IMR-90 (cell line): Measurements from ENCODE around the gene NEGR1. TPM values are rescaled to one million over a fixed set of nuclear protein-coding genes. Genes with fewer than 3 reads are reported as not detected.

Source experiments
- ATAC-seq: fragments of 200-7000 bp; cut with Tn5 transposase; 2 replicates; pipeline ENCODE4 v1.9.1; 2020; ENCODE audit warnings: low read depth, mild to moderate bottlenecking, moderate library complexity
- BruUV-seq: library from RNA; stranded (reverse); fragments of 400-500 nt; replicated peaks from 2 replicates; lab custom pipeline; 2021; lab: Mats Ljungman, UMichigan
- CTCF ChIA-PET: fragments of 300-600 bp; formaldehyde crosslinking; extraction: SDS; loops from one replicate; lab custom pipeline; 2021; ENCODE audit warnings: antibody characterized with exemption; lab: Yijun Ruan, JAX
- POLR2A ChIA-PET: fragments of 300-600 bp; sonication (Branson Sonifier 250); formaldehyde crosslinking; loops from one replicate; lab custom pipeline; 2022; ENCODE audit warnings: antibody characterized with exemption; ENCODE audit not compliant: unreplicated experiment; lab: Charles Lee
- DNase-seq: peaks from one replicate; pipeline ENCODE4 v3.0.0; 2013
- H2AFZ ChIP-seq: replicated peaks from 2 replicates; pipeline ENCODE3; 2013; ENCODE audit warnings: low read length, mild to moderate bottlenecking; ENCODE audit not compliant: poor library complexity
- H2AK5ac ChIP-seq: 2 replicates; pipeline ENCODE4 v1.6.1; 2013; ENCODE audit warnings: low read depth, low read length, inconsistent platforms
- H2AK9ac ChIP-seq: replicated peaks from 2 replicates; pipeline ENCODE3; 2013; ENCODE audit warnings: mild to moderate bottlenecking, low read depth, low read length, moderate library complexity; ENCODE audit not compliant: poor library complexity
- H2BK120ac ChIP-seq: 2 replicates; pipeline ENCODE4 v1.6.1; 2013; ENCODE audit warnings: low read depth, low read length, inconsistent platforms
- H2BK15ac ChIP-seq: 3 replicates; pipeline ENCODE4 v1.6.1; 2013; ENCODE audit warnings: low read depth, low read length, inconsistent platforms
- H2BK20ac ChIP-seq: 2 replicates; pipeline ENCODE4 v1.6.1; 2013; ENCODE audit warnings: low read depth, mild to moderate bottlenecking, inconsistent platforms, low read length, moderate library complexity
- H2BK5ac ChIP-seq: 2 replicates; pipeline ENCODE4 v1.6.1; 2013; ENCODE audit warnings: mild to moderate bottlenecking, low read depth, low read length, inconsistent platforms; ENCODE audit not compliant: poor library complexity, severe bottlenecking
- H3K14ac ChIP-seq: replicated peaks from 2 replicates; pipeline ENCODE4 v1.6.1; 2013; ENCODE audit warnings: low read depth, low read length, inconsistent platforms
- H3K18ac ChIP-seq: 2 replicates; pipeline ENCODE4 v1.6.1; 2013; ENCODE audit warnings: low read depth, low read length, control low read depth
- H3K23ac ChIP-seq: 2 replicates; pipeline ENCODE4 v1.6.1; 2013; ENCODE audit warnings: low read depth, low read length, inconsistent platforms
- H3K27ac ChIP-seq: 2 replicates; pipeline ENCODE4 v1.5.1; 2013; ENCODE audit warnings: mild to moderate bottlenecking, control low read depth, low read length; ENCODE audit not compliant: insufficient read depth
- H3K27me3 ChIP-seq: 2 replicates; pipeline ENCODE4 v1.6.1; 2013; ENCODE audit warnings: low read length; ENCODE audit not compliant: control insufficient read depth, insufficient read depth
- H3K36me3 ChIP-seq: 2 replicates; pipeline ENCODE4 v1.6.1; 2013; ENCODE audit warnings: low read length, mixed read lengths; ENCODE audit not compliant: control insufficient read depth, insufficient read depth
- H3K4ac ChIP-seq: 2 replicates; pipeline ENCODE4 v1.6.1; 2013; ENCODE audit warnings: low read depth, low read length, inconsistent platforms
- H3K4me1 ChIP-seq: 2 replicates; pipeline ENCODE4 v1.6.1; 2013; ENCODE audit warnings: low read length, mixed read lengths; ENCODE audit not compliant: control insufficient read depth, insufficient read depth
- H3K4me2 ChIP-seq: 2 replicates; pipeline ENCODE4 v1.6.1; 2013; ENCODE audit warnings: low read depth, mild to moderate bottlenecking, control low read depth, low read length, moderate library complexity
- H3K4me3 ChIP-seq: 2 replicates; pipeline ENCODE4 v1.5.1; 2013; ENCODE audit warnings: low read depth, mild to moderate bottlenecking, control low read depth, low read length, moderate library complexity; ENCODE audit not compliant: insufficient read depth
- H3K56ac ChIP-seq: 2 replicates; pipeline ENCODE4 v1.6.1; 2013; ENCODE audit warnings: low read length, inconsistent platforms; ENCODE audit not compliant: insufficient read depth; ENCODE audit errors: extremely low read depth
- H3K79me1 ChIP-seq, 2 experiments: 2 replicates each; pipeline ENCODE4 v1.6.1; 2013; ENCODE audit warnings: low read length in 2 of 2, inconsistent platforms in 1 of 2, low read depth in 1 of 2
- H3K9ac ChIP-seq: 2 replicates; pipeline ENCODE4 v1.6.1; 2013; ENCODE audit warnings: low read depth, low read length, control low read depth
- H3K9me1 ChIP-seq: 2 replicates; pipeline ENCODE4 v1.6.1; 2013; ENCODE audit warnings: low read length, inconsistent platforms; ENCODE audit not compliant: insufficient read depth
- H3K9me3 ChIP-seq: 2 replicates; pipeline ENCODE4 v1.6.1; 2013; ENCODE audit warnings: low read length; ENCODE audit not compliant: control insufficient read depth, insufficient read depth
- H4K20me1 ChIP-seq: 2 replicates; pipeline ENCODE4 v1.6.1; 2013; ENCODE audit warnings: low read length, inconsistent platforms; ENCODE audit not compliant: insufficient read depth
- H4K5ac ChIP-seq: 2 replicates; pipeline ENCODE4 v1.6.1; 2013; ENCODE audit warnings: mild to moderate bottlenecking, low read depth, low read length, control low read depth
- H4K8ac ChIP-seq, 2 experiments: 2 replicates each; pipeline ENCODE4 v1.6.1; 2013; ENCODE audit warnings: low read depth in 2 of 2, low read length in 2 of 2, control low read depth in 1 of 2, inconsistent platforms in 1 of 2
- H4K91ac ChIP-seq: 2 replicates; pipeline ENCODE4 v1.6.1; 2013; ENCODE audit warnings: low read depth, low read length, inconsistent platforms; ENCODE audit not compliant: insufficient read depth
- BHLHE40 ChIP-seq: fragments of 150-350 bp; IDR thresholded peaks from 2 replicates; pipeline ENCODE4 v1.6.1; 2016; ENCODE audit warnings: mild to moderate bottlenecking, low read depth, low read length
- CEBPB ChIP-seq: IDR thresholded peaks from 2 replicates; pipeline ENCODE4 v1.6.1; 2012; ENCODE audit warnings: low read depth, low read length, improper control_type of control experiment
- CHD1 ChIP-seq: IDR thresholded peaks from 2 replicates; pipeline ENCODE4 v1.6.1; 2012; ENCODE audit warnings: low read depth, low read length, improper control_type of control experiment
- FOS ChIP-seq: fragments of 150-350 bp; IDR thresholded peaks from 2 replicates; pipeline ENCODE4 v1.6.1; 2016; ENCODE audit warnings: low read depth, low read length
- MAZ ChIP-seq: IDR thresholded peaks from 2 replicates; pipeline ENCODE4 v1.6.1; 2012; ENCODE audit warnings: low read depth, mild to moderate bottlenecking, low read length, improper control_type of control experiment, moderate library complexity, borderline replicate concordance
- MXI1 ChIP-seq: IDR thresholded peaks from 2 replicates; pipeline ENCODE4 v1.6.1; 2012; ENCODE audit warnings: low read depth, mild to moderate bottlenecking, low read length, moderate library complexity, borderline replicate concordance
- NFE2L2 ChIP-seq: fragments of 150-350 bp; IDR thresholded peaks from 2 replicates; pipeline ENCODE4 v1.6.1; 2016; ENCODE audit warnings: low read depth, mild to moderate bottlenecking, low read length
- POLR2A ChIP-seq: IDR thresholded peaks from 2 replicates; pipeline ENCODE4 v1.6.1; 2012; ENCODE audit warnings: mild to moderate bottlenecking, low read depth, low read length
- RAD21 ChIP-seq: IDR thresholded peaks from 2 replicates; pipeline ENCODE4 v1.6.1; 2012; ENCODE audit warnings: low read length, improper control_type of control experiment
- RFX5 ChIP-seq: IDR thresholded peaks from 2 replicates; pipeline ENCODE4 v1.8.0; 2012; ENCODE audit warnings: low read depth, mild to moderate bottlenecking, low read length, moderate library complexity
- SMC3 ChIP-seq: fragments of 150-350 bp; IDR thresholded peaks from 2 replicates; pipeline ENCODE4 v1.6.1; 2016; ENCODE audit warnings: low read depth, mild to moderate bottlenecking, antibody characterized with exemption, low read length, moderate library complexity
- WGBS, 2 experiments: methylation state at CpG; one replicate each; pipeline versions ENCODE4 v1.1.5 to v1.1.7; 2013; ENCODE audit warnings: missing lambda C conversion rate in 2 of 2; ENCODE audit not compliant: insufficient read length in 1 of 2; ENCODE audit errors: extremely low coverage in 2 of 2; 5-methylcytosine and 5-hydroxymethylcytosine counted together
- dilution Hi-C: fragments of 300-500 bp; cut with HindIII; formaldehyde crosslinking; loops from one replicate; pipeline ENCODE4 v1.14.3; 2018; ENCODE audit warnings: low sequenced_read_pairs; ENCODE audit not compliant: unreplicated experiment
- in situ Hi-C: fragments of 300-500 bp; cut with MboI; formaldehyde crosslinking; loops from 3 replicates; pipeline ENCODE4 v1.14.3; 2019; ENCODE audit warnings: low sequenced_read_pairs, inconsistent platforms, mixed read lengths
- intact Hi-C: fragments of 100-400 bp; cut with micrococcal nuclease; formaldehyde crosslinking; loops from 2 replicates; pipeline ENCODE4 v1.10.0; 2022
- polyA plus RNA-seq, 3 experiments: library from polyadenylated mRNA; depleted of rRNA; stranded (reverse); fragments of >200 nt; gene quantifications; 2 replicates each; pipeline ENCODE4 v1.2.3, GENCODE V29; 2012; ENCODE audit warnings: low replicate concordance in 1 of 3
- total RNA-seq: library from RNA; depleted of rRNA; stranded (reverse); fragments of >200 nt; gene quantifications from 2 replicates; pipeline ENCODE4 v1.2.3, GENCODE V29; 2012
- TF ChIP-seq, protein P1 (sequence below): fragments of 150-350 bp; IDR thresholded peaks from 2 replicates; pipeline ENCODE4 v1.6.1; 2017; ENCODE audit warnings: mild to moderate bottlenecking, antibody characterized with exemption, low read length, low read depth
- TF ChIP-seq, protein P2 (sequence below): fragments of 150-350 bp; IDR thresholded peaks from 2 replicates; pipeline ENCODE4 v1.6.1; 2016; ENCODE audit warnings: low read depth, mild to moderate bottlenecking, low read length, moderate library complexity, borderline replicate concordance

NEGR1 gene
- total and polyA plus RNA-seq, 2 of the 4 experiments (the other 2 are of a cell fraction) = 5.1 to 9.1 TPM

DNA sequence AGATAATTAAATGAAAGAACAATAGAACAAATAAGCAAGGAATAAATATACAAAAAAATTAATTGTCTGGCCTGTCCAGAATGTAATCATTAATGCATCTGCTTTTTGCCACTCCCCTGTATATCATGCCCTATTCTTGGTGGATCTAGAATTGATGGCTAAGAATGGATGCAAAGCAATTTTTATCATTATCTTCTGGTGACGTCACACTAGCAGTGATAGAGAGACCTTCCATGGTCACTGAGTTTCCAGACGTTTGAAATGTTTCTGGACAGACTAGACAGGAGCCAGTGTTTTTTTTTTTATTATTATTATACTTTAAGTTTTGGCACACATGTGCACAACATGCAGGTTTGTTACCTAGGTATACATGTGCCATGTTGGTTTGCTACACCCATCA lies 563.0 kb downstream of the NEGR1 start:
- Histone ChIP-seq H4K8ac (no peak overlapping the region), H3K4ac (no peak overlapping the region), H2BK5ac (no peak overlapping the region), H3K4me2 (no peak overlapping the region), H3K14ac (no peak overlapping the region), H3K36me3 (no peaks in the 10 kb centered on the region), H3K18ac (no peak overlapping the region), H2AFZ (no peak overlapping the region), H3K56ac (no peak overlapping the region), H3K79me1 (no peaks in the 10 kb centered on the region), H3K23ac (no peak overlapping the region), H2BK120ac (no peak overlapping the region), H3K27me3 (no peaks in the 10 kb centered on the region), H2BK15ac (no peak overlapping the region), H2AK9ac (no peak overlapping the region), H4K91ac (no peak overlapping the region), H3K9me1 (no peaks in the 10 kb centered on the region), H2AK5ac (no peak overlapping the region), H3K4me3 (no peak overlapping the region), H3K9me3 (no peaks in the 10 kb centered on the region), H4K20me1 (no peaks in the 10 kb centered on the region), H3K4me1 (no peaks in the 10 kb centered on the region), H3K9ac (no peak overlapping the region), H2BK20ac (no peak overlapping the region), H3K27ac (no peak overlapping the region), H4K5ac (no peak overlapping the region)
- intact Hi-C loops = no loop called here
- ChIA-PET POLR2A (no interaction called here), CTCF (no interaction called here)
- no TSS peak for BruUV-seq
- no CpG with 5 or more reads among the region's 2 CpGs for WGBS, 2 experiments
- ATAC-seq (no peak), DNase-seq (no peak)
- in situ Hi-C loops = no loop called here
- dilution Hi-C loops = no loop called here
- TF ChIP-seq MXI1 (no peak), RAD21 (no peak), CEBPB (no peak), FOS (no peak), NFE2L2 (no peak), POLR2A (no peak), SMC3 (no peak), MAZ (no peak), RFX5 (no peak), CHD1 (no peak), BHLHE40 (no peak)
- TF ChIP-seq, protein P1, sequence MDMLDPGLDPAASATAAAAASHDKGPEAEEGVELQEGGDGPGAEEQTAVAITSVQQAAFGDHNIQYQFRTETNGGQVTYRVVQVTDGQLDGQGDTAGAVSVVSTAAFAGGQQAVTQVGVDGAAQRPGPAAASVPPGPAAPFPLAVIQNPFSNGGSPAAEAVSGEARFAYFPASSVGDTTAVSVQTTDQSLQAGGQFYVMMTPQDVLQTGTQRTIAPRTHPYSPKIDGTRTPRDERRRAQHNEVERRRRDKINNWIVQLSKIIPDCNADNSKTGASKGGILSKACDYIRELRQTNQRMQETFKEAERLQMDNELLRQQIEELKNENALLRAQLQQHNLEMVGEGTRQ = no peak
- TF ChIP-seq, protein P2, sequence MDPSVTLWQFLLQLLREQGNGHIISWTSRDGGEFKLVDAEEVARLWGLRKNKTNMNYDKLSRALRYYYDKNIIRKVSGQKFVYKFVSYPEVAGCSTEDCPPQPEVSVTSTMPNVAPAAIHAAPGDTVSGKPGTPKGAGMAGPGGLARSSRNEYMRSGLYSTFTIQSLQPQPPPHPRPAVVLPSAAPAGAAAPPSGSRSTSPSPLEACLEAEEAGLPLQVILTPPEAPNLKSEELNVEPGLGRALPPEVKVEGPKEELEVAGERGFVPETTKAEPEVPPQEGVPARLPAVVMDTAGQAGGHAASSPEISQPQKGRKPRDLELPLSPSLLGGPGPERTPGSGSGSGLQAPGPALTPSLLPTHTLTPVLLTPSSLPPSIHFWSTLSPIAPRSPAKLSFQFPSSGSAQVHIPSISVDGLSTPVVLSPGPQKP = no peak
